GM13976 (cell line): ENCODE data around the gene POLR1C.
A peak's percentile ranks its signal among the peaks of the same experiment; 100 is the strongest.
"Not testable (repeated sequence)": the region's sequence is repeated elsewhere in the genome, so short reads cannot be mapped to it uniquely, and the experiment has no call there.

Experiments
- DNase-seq: peaks from one replicate; pipeline ENCODE4 v3.0.0; 2012; ENCODE audit warnings: low spot score
- in situ Hi-C: fragments of 300-500 bp; cut with MboI; formaldehyde crosslinking; loops from one replicate; pipeline ENCODE4 v1.12.0; 2022; ENCODE audit warnings: low sequenced_read_pairs, mixed read lengths, inconsistent platforms; ENCODE audit not compliant: unreplicated experiment
- TF ChIP-seq, protein P1 (sequence below): IDR thresholded peaks from 2 replicates; pipeline ENCODE4 v1.5.1; 2012; ENCODE audit warnings: borderline replicate concordance, mild to moderate bottlenecking; ENCODE audit not compliant: insufficient read depth; ENCODE audit errors: extremely low read depth, missing control alignments, control extremely low read depth

POLR1C gene

DNA sequence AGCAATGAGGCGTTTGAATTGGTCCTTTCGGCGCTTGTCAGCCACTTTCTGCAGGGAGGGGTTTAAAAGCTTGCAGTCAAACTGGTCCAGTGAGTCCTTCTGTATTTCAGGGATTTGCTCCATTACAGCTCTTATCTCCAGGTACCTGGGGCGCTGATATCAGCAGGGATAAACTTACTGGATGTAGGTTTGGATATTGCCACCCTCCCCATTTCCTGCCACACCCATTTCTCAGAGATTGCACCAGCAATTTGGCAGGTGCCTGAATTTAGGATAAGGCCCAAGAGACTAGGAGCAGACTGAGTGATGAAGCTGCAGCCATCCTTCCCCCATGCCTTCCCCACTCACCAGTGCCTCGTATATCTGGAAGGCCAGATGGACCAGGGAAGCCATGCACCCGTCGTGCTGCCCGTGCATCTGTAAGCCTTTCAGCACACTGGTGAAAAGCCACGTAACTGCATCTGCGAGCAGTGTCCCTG lies 7.6 kb downstream of the POLR1C start:
- TF ChIP-seq, protein P1, sequence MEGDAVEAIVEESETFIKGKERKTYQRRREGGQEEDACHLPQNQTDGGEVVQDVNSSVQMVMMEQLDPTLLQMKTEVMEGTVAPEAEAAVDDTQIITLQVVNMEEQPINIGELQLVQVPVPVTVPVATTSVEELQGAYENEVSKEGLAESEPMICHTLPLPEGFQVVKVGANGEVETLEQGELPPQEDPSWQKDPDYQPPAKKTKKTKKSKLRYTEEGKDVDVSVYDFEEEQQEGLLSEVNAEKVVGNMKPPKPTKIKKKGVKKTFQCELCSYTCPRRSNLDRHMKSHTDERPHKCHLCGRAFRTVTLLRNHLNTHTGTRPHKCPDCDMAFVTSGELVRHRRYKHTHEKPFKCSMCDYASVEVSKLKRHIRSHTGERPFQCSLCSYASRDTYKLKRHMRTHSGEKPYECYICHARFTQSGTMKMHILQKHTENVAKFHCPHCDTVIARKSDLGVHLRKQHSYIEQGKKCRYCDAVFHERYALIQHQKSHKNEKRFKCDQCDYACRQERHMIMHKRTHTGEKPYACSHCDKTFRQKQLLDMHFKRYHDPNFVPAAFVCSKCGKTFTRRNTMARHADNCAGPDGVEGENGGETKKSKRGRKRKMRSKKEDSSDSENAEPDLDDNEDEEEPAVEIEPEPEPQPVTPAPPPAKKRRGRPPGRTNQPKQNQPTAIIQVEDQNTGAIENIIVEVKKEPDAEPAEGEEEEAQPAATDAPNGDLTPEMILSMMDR = no peak
- no peak for DNase-seq
- in situ Hi-C loops = no loop called here

DNA sequence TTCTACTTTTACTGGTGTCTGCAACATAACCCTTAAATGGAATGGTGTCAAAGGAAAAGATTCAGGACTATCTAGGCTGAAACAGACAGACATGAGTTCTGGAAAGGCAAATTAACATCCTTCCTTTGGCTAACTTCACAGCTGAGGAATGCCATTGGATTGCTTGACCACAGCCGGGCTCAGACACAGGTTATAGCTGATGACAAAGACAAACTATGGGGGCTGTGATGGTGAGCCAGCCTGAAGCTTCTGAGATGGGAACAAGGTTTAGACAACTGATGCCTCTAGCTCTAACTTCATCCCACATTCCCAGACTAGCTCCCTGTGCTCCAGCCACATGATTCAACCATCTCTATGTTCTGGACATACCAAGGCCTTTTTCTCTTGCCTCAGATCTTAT lies 15.3 kb downstream of the POLR1C start:
- in situ Hi-C loops = no loop called here
- TF ChIP-seq, protein P1 = no peak
- no peak for DNase-seq

DNA sequence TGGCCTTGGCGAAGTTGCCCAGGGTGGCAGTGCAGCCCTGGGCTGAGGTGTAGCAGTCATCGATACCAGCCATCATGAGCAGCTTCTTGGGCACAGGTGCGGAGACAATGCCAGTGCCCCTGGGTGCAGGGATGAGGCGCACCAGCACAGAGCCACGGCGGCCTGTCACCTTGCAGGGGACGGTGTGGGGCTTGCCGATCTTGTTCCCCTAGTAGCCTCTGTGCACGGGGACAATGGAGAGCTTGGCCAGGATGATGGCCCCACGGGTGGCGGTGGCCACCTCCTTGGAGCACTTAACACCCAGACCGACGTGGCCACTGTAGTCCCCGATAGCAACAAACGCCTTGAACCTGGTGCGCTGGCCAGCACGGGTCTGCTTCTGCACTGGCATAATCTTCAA lies 22.1 kb downstream of the POLR1C start:
- in situ Hi-C loops, DNase-seq: not testable (repeated sequence)

DNA sequence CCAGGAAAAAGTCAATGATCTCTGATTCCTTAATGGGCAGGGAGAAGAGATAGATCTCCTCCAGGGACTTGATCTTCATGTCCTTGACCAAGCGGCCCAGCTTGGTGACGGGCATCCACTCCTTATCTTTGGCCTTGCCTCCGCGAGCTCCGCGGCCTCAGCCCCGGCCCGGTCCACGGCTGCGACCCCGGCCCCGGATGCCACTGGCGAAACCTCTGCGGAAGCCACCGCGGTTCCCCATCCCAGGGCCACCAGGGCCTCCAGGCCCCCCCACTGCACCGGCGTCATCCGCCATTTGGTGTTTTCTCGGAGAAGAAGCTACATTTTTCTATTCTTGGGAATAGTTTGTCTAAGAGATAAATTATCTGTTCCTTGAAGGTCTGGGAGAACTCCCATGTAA lies 22.5 kb downstream of the POLR1C start:
- DNase-seq, in situ Hi-C loops: not testable (repeated sequence)

DNA sequence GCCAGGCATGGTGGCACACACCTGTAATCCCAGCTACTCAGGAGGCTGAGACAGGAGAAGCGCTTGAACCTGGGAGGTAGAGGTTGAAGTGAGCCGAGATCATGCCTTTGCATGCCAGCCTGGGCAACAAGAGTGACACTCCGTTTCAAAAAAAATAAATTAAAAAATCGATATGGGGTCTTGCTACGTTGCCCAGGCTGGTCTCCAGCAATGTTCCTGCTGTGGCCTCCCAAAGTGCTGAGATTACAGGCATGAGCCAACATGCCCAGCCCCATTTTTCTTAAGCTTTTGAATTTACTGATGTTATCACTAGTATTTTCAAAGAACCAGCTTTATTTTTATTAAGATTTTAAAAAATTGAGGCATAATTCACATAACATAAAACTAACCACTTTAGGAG lies 23.6 kb downstream of the POLR1C start:
- TF ChIP-seq, protein P1 = no peak
- in situ Hi-C loops = no loop called here
- DNase-seq = no peak

DNA sequence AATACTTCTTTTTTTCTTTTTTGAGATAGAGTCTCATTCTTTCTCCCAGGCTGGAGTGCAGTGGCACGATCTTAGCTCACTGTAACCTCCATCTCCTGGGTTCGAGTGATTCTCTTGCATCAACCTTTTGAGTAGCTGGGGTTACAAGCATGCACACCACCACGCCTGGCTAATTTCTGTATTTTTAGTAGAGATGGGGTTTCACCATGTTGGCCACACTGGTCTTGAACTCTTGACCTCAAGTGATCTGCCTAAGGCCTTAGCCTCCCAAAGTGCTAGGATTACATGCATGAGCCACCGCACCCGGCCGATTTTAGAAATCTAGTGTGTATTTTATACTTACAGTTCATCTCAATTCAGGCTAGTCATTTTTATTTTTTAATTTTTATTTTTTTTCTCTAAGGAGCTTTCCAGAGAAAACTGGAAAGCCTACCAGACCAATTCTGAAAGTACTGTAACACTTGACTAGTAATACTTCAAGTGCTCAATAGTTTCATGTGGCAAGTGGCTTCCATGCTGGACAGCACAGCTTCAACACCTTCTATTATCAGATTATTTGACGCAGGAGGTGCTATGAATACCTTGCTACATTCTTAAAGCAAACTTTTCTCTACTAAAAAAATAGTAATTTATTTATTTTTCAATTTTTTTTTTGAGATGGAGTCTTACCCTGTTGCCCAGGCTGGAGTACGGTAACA lies 25.0 kb downstream of the POLR1C start:
- TF ChIP-seq, protein P1 = no peak

DNA sequence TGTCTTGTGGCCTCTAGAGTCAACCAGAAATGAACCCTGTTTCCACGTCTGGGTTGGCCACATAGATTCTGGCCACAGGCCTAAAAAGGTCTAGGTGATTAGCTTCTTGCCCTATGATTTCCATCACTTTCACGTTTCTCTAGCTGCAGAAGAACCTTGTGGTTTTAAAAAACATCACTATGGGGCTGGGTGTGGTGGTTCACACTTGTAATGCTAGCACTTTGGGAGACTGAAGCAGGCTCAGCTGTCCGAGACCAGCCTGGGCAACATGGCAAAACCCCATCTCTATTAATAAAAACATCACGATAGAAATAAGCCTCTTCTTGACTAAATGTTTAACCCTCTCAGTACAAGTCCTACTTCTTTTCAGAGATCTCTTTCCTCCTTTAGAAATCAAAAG lies 27.6 kb downstream of the POLR1C start:
- in situ Hi-C loops = no loop called here
- no peak for DNase-seq
- TF ChIP-seq, protein P1 = no peak

More for the DNA sequence above, 25.0 kb downstream of the POLR1C start:
- peak; percentile 41 for DNase-seq
- in situ Hi-C loops = no loop called here

DNA sequence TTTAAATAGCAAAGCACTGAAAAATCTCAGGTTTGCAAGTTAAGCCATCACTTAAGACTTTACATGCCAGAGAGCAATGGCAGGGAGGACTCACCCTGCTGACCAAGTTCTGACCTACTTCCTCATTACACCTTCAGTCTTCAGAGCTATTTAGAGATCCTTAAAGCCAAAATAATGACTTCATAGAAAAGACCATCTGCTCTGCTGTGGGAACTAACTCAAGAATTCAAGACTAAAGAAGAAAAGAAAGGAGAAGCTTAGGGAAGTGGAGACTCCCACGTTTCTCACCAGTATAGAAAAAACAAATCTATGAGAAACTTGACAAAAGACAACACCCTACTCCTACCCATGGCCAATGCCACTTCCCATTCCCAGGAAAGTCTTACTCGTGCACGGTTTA lies 30.3 kb downstream of the POLR1C start:
- in situ Hi-C loops = no loop called here
- DNase-seq = peak; percentile 45
- TF ChIP-seq, protein P1 = no peak

DNA sequence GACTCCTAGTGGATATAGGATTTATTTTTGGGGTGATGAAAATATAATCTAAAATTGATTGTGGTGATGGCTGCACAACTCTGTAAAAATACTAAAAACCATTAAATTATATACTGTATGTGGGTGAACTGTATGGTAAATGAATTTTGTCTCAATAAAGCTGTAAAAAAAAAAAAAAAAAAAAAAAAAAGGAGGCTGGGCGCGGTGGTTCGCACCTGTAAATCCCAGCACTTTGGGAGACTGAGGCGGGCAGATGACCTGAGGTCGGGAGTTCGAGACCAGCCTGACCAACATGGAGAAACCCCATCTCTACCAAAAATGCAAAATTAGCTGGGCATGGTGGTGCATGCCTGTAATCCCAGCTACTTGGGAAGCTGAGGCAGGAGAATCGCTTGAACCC lies 40.7 kb downstream of the POLR1C start:
- in situ Hi-C loops, DNase-seq: not testable (repeated sequence)
